ENCODE measurements around the gene TOM1.

GRCh38 chr22:35353318-35353717 lies 53.6 kb downstream of the TOM1 start:
- TF ChIP-seq POLR2A (IDR thresholded peaks at IDR 0.05; ENCODE audit: low read length) = no peak
- TF ChIP-seq GATA1 (IDR thresholded peaks at IDR 0.05; ENCODE audit: low read depth, low read length) = no peak
